AG04450 (cell line): ENCODE results near the gene FAAP20. TPM values are rescaled to one million over a fixed set of nuclear protein-coding genes. Genes with fewer than 3 reads are reported as not detected.

Source experiments
- CTCF ChIA-PET: fragments of 300-600, 350-600 bp; formaldehyde crosslinking; extraction: SDS; loops from one replicate; lab custom pipeline; 2022; ENCODE audit warnings: antibody characterized with exemption, inconsistent platforms; lab: Charles Lee
- POLR2A ChIA-PET: fragments of 350-600 bp; formaldehyde crosslinking; extraction: SDS; loops from one replicate; lab custom pipeline; 2021; ENCODE audit warnings: antibody characterized with exemption, inconsistent platforms; lab: Yijun Ruan, JAX
- DNase-seq: peaks from one replicate; pipeline ENCODE4 v3.0.0-alpha.2; 2011; ENCODE audit warnings: low read depth, low spot score
- H3K27ac ChIP-seq: one replicate; pipeline ENCODE4 v1.5.1; 2012; ENCODE audit warnings: low read depth, low read length, control low read depth
- H3K27me3 ChIP-seq: one replicate; pipeline ENCODE4 v1.6.0; 2012; ENCODE audit warnings: low read length; ENCODE audit not compliant: control insufficient read depth, insufficient read depth
- H3K4me3 ChIP-seq: 2 replicates; pipeline ENCODE4 v1.5.1; 2011; ENCODE audit warnings: mild to moderate bottlenecking, low read depth, low read length, control low read depth
- H3K9me3 ChIP-seq: 2 replicates; pipeline ENCODE4 v1.5.1; 2012; ENCODE audit warnings: low read length; ENCODE audit not compliant: control insufficient read depth, insufficient read depth
- CTCF ChIP-seq: IDR thresholded peaks from 2 replicates; pipeline ENCODE4 v1.5.1; 2011; ENCODE audit warnings: low read depth, low read length, control low read depth, inconsistent platforms
- polyA plus RNA-seq: library from polyadenylated mRNA; depleted of rRNA; stranded (reverse); fragments of >200 nt; gene quantifications from 2 replicates; pipeline ENCODE4 v1.2.3, GENCODE V29; 2011

FAAP20 gene
- polyA plus RNA-seq, 1 experiment, result 9.7 TPM

- no peak for DNase-seq
- POLR2A ChIA-PET, result interaction anchor here (0.7 to 1.3 kb wide), 2 partner anchors 39 to 78 kb away, joined by 3 to 5 read pairs; partner anchors contain the start of gene FAAP20
- no peaks in the 10 kb centered on the region for H3K27me3 ChIP-seq
- no peak for TF ChIP-seq CTCF
- no peak overlapping the region for H3K27ac ChIP-seq
- H3K4me3 ChIP-seq, result peak overlapping the region; percentile 87
- H3K9me3 ChIP-seq, result peaks cover 6% of the 10 kb centered on the region; the same call in 1 of the 2 replicates
- CTCF ChIA-PET, result interaction anchor here (0.8 to 2.9 kb wide), 4 partner anchors 38 to 148 kb away, joined by 3 to 13 read pairs (median 7); partner anchors contain the start of gene FAAP20
Observed at GRCh38 chr1:2233468-2233867, 38.9 kb upstream of the FAAP20 start.

GRCh38 chr1:2232916-2233438, 38.4 kb upstream of the FAAP20 start:
- H3K9me3 ChIP-seq, result peaks cover 6% of the 10 kb centered on the region; the same call in 1 of the 2 replicates
- ChIA-PET POLR2A (interaction anchor here (0.7 kb wide), 1 partner anchor 38 kb away, joined by 3 read pairs; the partner anchor contains the start of gene FAAP20), CTCF (interaction anchor here (1.9 to 2.9 kb wide), 3 partner anchors 38 to 149 kb away, joined by 11 to 13 read pairs (median 13); partner anchors contain the start of gene FAAP20)
- H3K27ac ChIP-seq, result peak overlapping the region; percentile 75
- H3K4me3 ChIP-seq, result peak overlapping the region; percentile 87
- H3K27me3 ChIP-seq, result no peaks in the 10 kb centered on the region
- TF ChIP-seq CTCF, result no peak
- no peak for DNase-seq

- ChIA-PET CTCF (interaction anchor here (0.9 to 2.4 kb wide), 3 partner anchors 38 to 150 kb away, joined by 10 to 13 read pairs (median 12); partner anchors contain the start of gene FAAP20), POLR2A (interaction anchor here (0.6 to 1.4 kb wide), 5 partner anchors 8 to 159 kb away, joined by 3 to 13 read pairs (median 5); partner anchors contain the start of genes MORN1 and RER1)
- TF ChIP-seq CTCF, result no peak
- H3K27ac ChIP-seq, result peak overlapping the region; percentile 75
- peaks cover 6% of the 10 kb centered on the region; the same call in 1 of the 2 replicates for H3K9me3 ChIP-seq
- H3K27me3 ChIP-seq, result no peaks in the 10 kb centered on the region
- H3K4me3 ChIP-seq, result peak overlapping the region; percentile 87
- no peak for DNase-seq
Observed at GRCh38 chr1:2232255-2232915, 37.8 kb upstream of the FAAP20 start.

GRCh38 chr1:2231532-2232254, 37.1 kb upstream of the FAAP20 start:
- CTCF ChIA-PET, result interaction anchor here (0.9 to 2.4 kb wide), 3 partner anchors 37 to 150 kb away, joined by 10 to 13 read pairs (median 12); partner anchors contain the start of gene FAAP20
- peaks cover 6% of the 10 kb centered on the region; the same call in 1 of the 2 replicates for H3K9me3 ChIP-seq
- POLR2A ChIA-PET, result interaction anchor here (0.6 to 1.4 kb wide), 6 partner anchors 9 to 160 kb away, joined by 3 to 13 read pairs (median 4); partner anchors contain the start of genes MORN1 and RER1
- no peak for TF ChIP-seq CTCF
- peak overlapping the region; percentile 75 for H3K27ac ChIP-seq
- H3K27me3 ChIP-seq, result no peaks in the 10 kb centered on the region
- peak overlapping the region; percentile 87 for H3K4me3 ChIP-seq
- no peak for DNase-seq
